Astrocyte (in vitro differentiated cells and primary cell): ENCODE measurements around the gene NTM.

ENCODE experiments used
- EZH2 ChIP-seq: IDR thresholded peaks from 2 replicates; pipeline ENCODE4 v1.6.1; 2012; ENCODE audit warnings: mild to moderate bottlenecking, low read length, inconsistent platforms; ENCODE audit not compliant: insufficient read depth
- TF ChIP-seq, protein P1 (sequence below): IDR thresholded peaks from 2 replicates; pipeline ENCODE4 v1.5.1; 2011; ENCODE audit warnings: low read depth, mild to moderate bottlenecking, inconsistent platforms, low read length, moderate library complexity; ENCODE audit not compliant: insufficient read depth

GRCh38 chr11:131817687-131818188 lies 447.3 kb downstream of the NTM start:
- TF ChIP-seq, protein P1, sequence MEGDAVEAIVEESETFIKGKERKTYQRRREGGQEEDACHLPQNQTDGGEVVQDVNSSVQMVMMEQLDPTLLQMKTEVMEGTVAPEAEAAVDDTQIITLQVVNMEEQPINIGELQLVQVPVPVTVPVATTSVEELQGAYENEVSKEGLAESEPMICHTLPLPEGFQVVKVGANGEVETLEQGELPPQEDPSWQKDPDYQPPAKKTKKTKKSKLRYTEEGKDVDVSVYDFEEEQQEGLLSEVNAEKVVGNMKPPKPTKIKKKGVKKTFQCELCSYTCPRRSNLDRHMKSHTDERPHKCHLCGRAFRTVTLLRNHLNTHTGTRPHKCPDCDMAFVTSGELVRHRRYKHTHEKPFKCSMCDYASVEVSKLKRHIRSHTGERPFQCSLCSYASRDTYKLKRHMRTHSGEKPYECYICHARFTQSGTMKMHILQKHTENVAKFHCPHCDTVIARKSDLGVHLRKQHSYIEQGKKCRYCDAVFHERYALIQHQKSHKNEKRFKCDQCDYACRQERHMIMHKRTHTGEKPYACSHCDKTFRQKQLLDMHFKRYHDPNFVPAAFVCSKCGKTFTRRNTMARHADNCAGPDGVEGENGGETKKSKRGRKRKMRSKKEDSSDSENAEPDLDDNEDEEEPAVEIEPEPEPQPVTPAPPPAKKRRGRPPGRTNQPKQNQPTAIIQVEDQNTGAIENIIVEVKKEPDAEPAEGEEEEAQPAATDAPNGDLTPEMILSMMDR: no peak
- no peak for TF ChIP-seq EZH2
